Liver (tissue), 9 donors: ENCODE data around the gene SIK3. TPM values are rescaled to one million over a fixed set of nuclear protein-coding genes. Genes with fewer than 3 reads are reported as not detected.
"Not testable (repeated sequence)": the region's sequence is repeated elsewhere in the genome, so short reads cannot be mapped to it uniquely, and the experiment has no call there.

ENCODE experiments used
- DNase-seq: peaks from one replicate; pipeline ENCODE4 v3.0.0-alpha.2; 2017; ENCODE audit warnings: low spot score
- H3K27ac ChIP-seq, 2 donors: one replicate each; pipeline ENCODE4 v1.7.0; 2013; ENCODE audit warnings: inconsistent platforms in 2 of 2, low read length in 2 of 2, control low read depth in 1 of 2, low read depth in 1 of 2, mild to moderate bottlenecking in 1 of 2
- H3K27me3 ChIP-seq, 4 donors: one replicate each; pipeline versions ENCODE4 v1.6.1 to v1.7.0; 2013; ENCODE audit warnings: low read length in 3 of 4, inconsistent platforms in 1 of 4, mild to moderate bottlenecking in 1 of 4, moderate library complexity in 1 of 4; ENCODE audit not compliant: control insufficient read depth in 4 of 4, insufficient read depth in 4 of 4
- H3K36me3 ChIP-seq, 4 donors: one replicate each; pipeline versions ENCODE4 v1.6.1 to v1.7.0; 2013; ENCODE audit warnings: low read length in 3 of 4, mild to moderate bottlenecking in 3 of 4, low read depth in 1 of 4, moderate library complexity in 1 of 4; ENCODE audit not compliant: control insufficient read depth in 4 of 4, insufficient read depth in 3 of 4
- H3K4me1 ChIP-seq, 4 donors: one replicate each; pipeline versions ENCODE4 v1.6.1 to v1.7.0; 2013; ENCODE audit warnings: low read length in 3 of 4, mild to moderate bottlenecking in 3 of 4, moderate library complexity in 1 of 4; ENCODE audit not compliant: control insufficient read depth in 4 of 4, insufficient read depth in 4 of 4
- H3K4me3 ChIP-seq, 3 donors: one replicate each; pipeline versions ENCODE4 v1.6.1 to v1.7.0; 2013; ENCODE audit warnings: low read length in 3 of 3, control low read depth in 1 of 3, low read depth in 1 of 3, mild to moderate bottlenecking in 1 of 3
- H3K9ac ChIP-seq, 2 donors: one replicate each; pipeline ENCODE4 v1.7.0; 2013; ENCODE audit warnings: low read length in 2 of 2, mild to moderate bottlenecking in 2 of 2, moderate library complexity in 2 of 2, control low read depth in 1 of 2, low read depth in 1 of 2
- H3K9me3 ChIP-seq, 4 donors: one replicate each; pipeline versions ENCODE4 v1.6.1 to v1.7.0; 2013; ENCODE audit warnings: low read length in 3 of 4; ENCODE audit not compliant: control insufficient read depth in 4 of 4
- EGR1 ChIP-seq, 2 donors: IDR thresholded peaks; 2 replicates each; pipeline ENCODE4 v1.6.1; 2016 to 2018; ENCODE audit warnings: antibody characterized with exemption in 2 of 2, low read depth in 2 of 2
- FOXA1 ChIP-seq: IDR thresholded peaks from 2 replicates; pipeline ENCODE4 v1.6.1; 2016; ENCODE audit warnings: antibody characterized with exemption
- FOXA2 ChIP-seq: IDR thresholded peaks from 2 replicates; pipeline ENCODE4 v1.6.1; 2016; ENCODE audit warnings: antibody characterized with exemption
- GABPA ChIP-seq, 2 donors: IDR thresholded peaks in 1 of 2; conservative IDR thresholded peaks in 1 of 2; 2 replicates each; pipeline ENCODE4 v1.6.1; 2016; ENCODE audit warnings: antibody characterized with exemption in 2 of 2, mild to moderate bottlenecking in 1 of 2, moderate library complexity in 1 of 2
- HNF4A ChIP-seq, 2 donors: conservative IDR thresholded peaks; 2 replicates each; pipeline ENCODE4 v1.6.1; 2016; ENCODE audit warnings: antibody characterized with exemption in 2 of 2, mild to moderate bottlenecking in 2 of 2
- HNF4G ChIP-seq: IDR thresholded peaks from 2 replicates; pipeline ENCODE4 v1.6.1; 2016; ENCODE audit warnings: antibody characterized with exemption
- JUND ChIP-seq, 2 donors: IDR thresholded peaks; 2 replicates each; pipeline ENCODE4 v1.6.1; 2016; ENCODE audit warnings: antibody characterized with exemption in 2 of 2
- NR2F2 ChIP-seq: IDR thresholded peaks from 2 replicates; pipeline ENCODE4 v1.6.1; 2016; ENCODE audit warnings: antibody characterized with exemption
- RAD21 ChIP-seq, 2 donors: IDR thresholded peaks; 2 replicates each; pipeline ENCODE4 v1.6.1; 2016; ENCODE audit warnings: antibody characterized with exemption in 2 of 2, mild to moderate bottlenecking in 2 of 2
- RXRA ChIP-seq, 2 donors: IDR thresholded peaks; 2 replicates each; pipeline ENCODE4 v1.6.1; 2017 to 2018; ENCODE audit warnings: antibody characterized with exemption in 2 of 2, mild to moderate bottlenecking in 1 of 2
- SP1 ChIP-seq: IDR thresholded peaks from 2 replicates; pipeline ENCODE4 v1.6.1; 2018; ENCODE audit warnings: antibody characterized with exemption, mild to moderate bottlenecking
- TAF1 ChIP-seq: conservative IDR thresholded peaks from 2 replicates; pipeline ENCODE4 v1.6.1; 2016; ENCODE audit warnings: antibody characterized with exemption, mild to moderate bottlenecking
- YY1 ChIP-seq: IDR thresholded peaks from 2 replicates; pipeline ENCODE4 v1.6.1; 2016; ENCODE audit warnings: antibody characterized with exemption, mild to moderate bottlenecking
- WGBS: extraction: QIAGEN DNeasy Blood & Tissue Kit; methylation state at CpG from one replicate; pipeline ENCODE4 v1.1.7; 2013; 5-methylcytosine and 5-hydroxymethylcytosine counted together
- polyA plus RNA-seq, 2 donors: library from polyadenylated mRNA; stranded (reverse) in 1 of 2; unstranded in 1 of 2; fragments of 200-250 nt in 1 of 2; fragments of >200 nt in 1 of 2; fragmentation: Nextera tagmentation in 1 of 2; extraction: Ambion mirVana in 1 of 2; gene quantifications; one replicate each; pipeline versions ENCODE4 v1.2.1 to v1.2.3, GENCODE V29; 2013 to 2015
- total RNA-seq, 2 donors: library from RNA; depleted of rRNA; stranded (reverse); fragments of >200 nt; gene quantifications; one replicate each; pipeline ENCODE4 v1.2.3, GENCODE V29; 2014
- TF ChIP-seq, protein P1 (sequence below): IDR thresholded peaks from 2 replicates; pipeline ENCODE4 v1.6.1; 2016; ENCODE audit warnings: antibody characterized with exemption
- TF ChIP-seq, protein P2 (sequence below): fragments of 150-350 bp; IDR thresholded peaks from 2 replicates; pipeline ENCODE4 v1.5.1; 2017; ENCODE audit warnings: improper control_type of control experiment, low read depth, low read length; ENCODE audit not compliant: missing input control
- TF ChIP-seq, protein P3 (sequence below): IDR thresholded peaks from 2 replicates; pipeline ENCODE4 v1.6.1; 2016; ENCODE audit warnings: antibody characterized with exemption
- TF ChIP-seq, protein P4 (sequence below): IDR thresholded peaks from 2 replicates; pipeline ENCODE4 v1.6.1; 2016; ENCODE audit warnings: antibody characterized with exemption, mild to moderate bottlenecking
- TF ChIP-seq, protein P5 (sequence below): IDR thresholded peaks from 2 replicates; pipeline ENCODE4 v1.6.1; 2016; ENCODE audit warnings: antibody characterized with exemption
- donor health status: healthy.
- donor health status: healthy.
- donor health status: healthy.
- donor health status: healthy.
- donor health status: healthy.

Gene SIK3
- total and polyA plus RNA-seq, 4 donors = 6.9 to 52.4 (median 14.4) TPM

DNA sequence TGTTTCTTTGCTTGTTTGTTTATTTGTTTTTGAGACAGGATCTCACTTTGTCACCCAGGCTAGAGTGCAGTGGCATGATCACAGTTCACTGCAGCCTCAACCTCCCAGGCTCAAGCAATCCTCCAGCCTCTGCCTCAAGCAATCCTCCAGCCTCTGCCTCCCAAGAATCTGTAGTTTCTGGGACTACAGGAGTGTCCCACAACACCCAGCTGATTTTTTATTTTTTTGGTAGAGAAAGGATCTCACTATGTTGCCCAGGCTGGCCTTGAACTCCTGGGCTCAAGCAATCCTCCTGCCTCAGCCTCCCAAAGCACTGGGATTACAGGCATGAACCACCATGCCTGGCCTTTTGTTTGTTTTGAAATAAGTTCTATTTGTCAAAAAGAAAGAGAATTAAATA is 296.6 kb downstream of the SIK3 start:
- not testable (repeated sequence) for H3K4me3 ChIP-seq, H3K27me3 ChIP-seq, H3K9ac ChIP-seq, H3K27ac ChIP-seq, H3K9me3 ChIP-seq, DNase-seq, H3K36me3 ChIP-seq
- peaks cover 11 to 21% (median 14%) of the 10 kb centered on the region in 4 donors for H3K4me1 ChIP-seq

DNA sequence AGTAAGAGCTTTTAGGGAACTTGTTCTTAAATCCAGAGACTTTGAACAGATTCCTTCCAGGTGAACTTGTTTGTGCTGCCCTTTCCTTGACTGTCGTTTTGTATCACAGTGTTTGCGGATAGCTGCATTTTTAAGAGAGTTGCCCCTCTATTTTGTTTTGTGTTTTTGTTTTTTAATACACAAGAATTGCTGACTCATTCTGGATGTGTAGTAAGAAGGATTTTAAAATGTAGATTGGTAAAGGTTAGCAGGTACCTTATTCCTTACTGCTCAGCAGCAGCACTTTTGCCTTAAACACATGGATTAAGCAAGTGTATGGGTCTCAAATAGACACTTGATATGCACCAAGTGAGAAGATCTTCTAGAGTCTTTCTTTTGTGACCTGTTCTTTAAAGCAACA is 297.6 kb downstream of the SIK3 start:
- H3K9me3 ChIP-seq = no peaks in the 10 kb centered on the region
- H3K27me3 ChIP-seq = no peaks in the 10 kb centered on the region
- no peak overlapping the region for H3K27ac ChIP-seq
- no peak overlapping the region for H3K4me3 ChIP-seq
- H3K36me3 ChIP-seq = no peaks in the 10 kb centered on the region
- peaks cover 3 to 14% (median 7%) of the 10 kb centered on the region in 4 donors for H3K4me1 ChIP-seq
- TF ChIP-seq FOXA2 = no peak
- TF ChIP-seq JUND (IDR thresholded peaks at IDR 0.05) = no peak
- TF ChIP-seq, protein P1, sequence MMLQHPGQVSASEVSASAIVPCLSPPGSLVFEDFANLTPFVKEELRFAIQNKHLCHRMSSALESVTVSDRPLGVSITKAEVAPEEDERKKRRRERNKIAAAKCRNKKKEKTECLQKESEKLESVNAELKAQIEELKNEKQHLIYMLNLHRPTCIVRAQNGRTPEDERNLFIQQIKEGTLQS = no peak
- TF ChIP-seq HNF4G = no peak
- TF ChIP-seq FOXA1 = no peak
- TF ChIP-seq, protein P2, sequence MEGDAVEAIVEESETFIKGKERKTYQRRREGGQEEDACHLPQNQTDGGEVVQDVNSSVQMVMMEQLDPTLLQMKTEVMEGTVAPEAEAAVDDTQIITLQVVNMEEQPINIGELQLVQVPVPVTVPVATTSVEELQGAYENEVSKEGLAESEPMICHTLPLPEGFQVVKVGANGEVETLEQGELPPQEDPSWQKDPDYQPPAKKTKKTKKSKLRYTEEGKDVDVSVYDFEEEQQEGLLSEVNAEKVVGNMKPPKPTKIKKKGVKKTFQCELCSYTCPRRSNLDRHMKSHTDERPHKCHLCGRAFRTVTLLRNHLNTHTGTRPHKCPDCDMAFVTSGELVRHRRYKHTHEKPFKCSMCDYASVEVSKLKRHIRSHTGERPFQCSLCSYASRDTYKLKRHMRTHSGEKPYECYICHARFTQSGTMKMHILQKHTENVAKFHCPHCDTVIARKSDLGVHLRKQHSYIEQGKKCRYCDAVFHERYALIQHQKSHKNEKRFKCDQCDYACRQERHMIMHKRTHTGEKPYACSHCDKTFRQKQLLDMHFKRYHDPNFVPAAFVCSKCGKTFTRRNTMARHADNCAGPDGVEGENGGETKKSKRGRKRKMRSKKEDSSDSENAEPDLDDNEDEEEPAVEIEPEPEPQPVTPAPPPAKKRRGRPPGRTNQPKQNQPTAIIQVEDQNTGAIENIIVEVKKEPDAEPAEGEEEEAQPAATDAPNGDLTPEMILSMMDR = no peak
- TF ChIP-seq EGR1 (IDR thresholded peaks at IDR 0.05; ENCODE audit: low read depth in 2 of 2) = no peak
- no peak for TF ChIP-seq RXRA (IDR thresholded peaks at IDR 0.05)
- TF ChIP-seq YY1 = no peak
- no peak for TF ChIP-seq HNF4A (conservative IDR thresholded peaks at IDR 0.05)
- TF ChIP-seq TAF1 = no peak
- TF ChIP-seq RAD21 (IDR thresholded peaks at IDR 0.05) = no peak
- TF ChIP-seq NR2F2 = no peak
- no peak for TF ChIP-seq GABPA (IDR thresholded peaks at IDR 0.05 in 1 of 2, conservative IDR thresholded peaks at IDR 0.05 in 1 of 2)
- TF ChIP-seq SP1 = no peak
- TF ChIP-seq, protein P3, sequence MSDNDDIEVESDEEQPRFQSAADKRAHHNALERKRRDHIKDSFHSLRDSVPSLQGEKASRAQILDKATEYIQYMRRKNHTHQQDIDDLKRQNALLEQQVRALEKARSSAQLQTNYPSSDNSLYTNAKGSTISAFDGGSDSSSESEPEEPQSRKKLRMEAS = no peak
- TF ChIP-seq, protein P4, sequence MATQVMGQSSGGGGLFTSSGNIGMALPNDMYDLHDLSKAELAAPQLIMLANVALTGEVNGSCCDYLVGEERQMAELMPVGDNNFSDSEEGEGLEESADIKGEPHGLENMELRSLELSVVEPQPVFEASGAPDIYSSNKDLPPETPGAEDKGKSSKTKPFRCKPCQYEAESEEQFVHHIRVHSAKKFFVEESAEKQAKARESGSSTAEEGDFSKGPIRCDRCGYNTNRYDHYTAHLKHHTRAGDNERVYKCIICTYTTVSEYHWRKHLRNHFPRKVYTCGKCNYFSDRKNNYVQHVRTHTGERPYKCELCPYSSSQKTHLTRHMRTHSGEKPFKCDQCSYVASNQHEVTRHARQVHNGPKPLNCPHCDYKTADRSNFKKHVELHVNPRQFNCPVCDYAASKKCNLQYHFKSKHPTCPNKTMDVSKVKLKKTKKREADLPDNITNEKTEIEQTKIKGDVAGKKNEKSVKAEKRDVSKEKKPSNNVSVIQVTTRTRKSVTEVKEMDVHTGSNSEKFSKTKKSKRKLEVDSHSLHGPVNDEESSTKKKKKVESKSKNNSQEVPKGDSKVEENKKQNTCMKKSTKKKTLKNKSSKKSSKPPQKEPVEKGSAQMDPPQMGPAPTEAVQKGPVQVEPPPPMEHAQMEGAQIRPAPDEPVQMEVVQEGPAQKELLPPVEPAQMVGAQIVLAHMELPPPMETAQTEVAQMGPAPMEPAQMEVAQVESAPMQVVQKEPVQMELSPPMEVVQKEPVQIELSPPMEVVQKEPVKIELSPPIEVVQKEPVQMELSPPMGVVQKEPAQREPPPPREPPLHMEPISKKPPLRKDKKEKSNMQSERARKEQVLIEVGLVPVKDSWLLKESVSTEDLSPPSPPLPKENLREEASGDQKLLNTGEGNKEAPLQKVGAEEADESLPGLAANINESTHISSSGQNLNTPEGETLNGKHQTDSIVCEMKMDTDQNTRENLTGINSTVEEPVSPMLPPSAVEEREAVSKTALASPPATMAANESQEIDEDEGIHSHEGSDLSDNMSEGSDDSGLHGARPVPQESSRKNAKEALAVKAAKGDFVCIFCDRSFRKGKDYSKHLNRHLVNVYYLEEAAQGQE = no peak
- TF ChIP-seq, protein P5, sequence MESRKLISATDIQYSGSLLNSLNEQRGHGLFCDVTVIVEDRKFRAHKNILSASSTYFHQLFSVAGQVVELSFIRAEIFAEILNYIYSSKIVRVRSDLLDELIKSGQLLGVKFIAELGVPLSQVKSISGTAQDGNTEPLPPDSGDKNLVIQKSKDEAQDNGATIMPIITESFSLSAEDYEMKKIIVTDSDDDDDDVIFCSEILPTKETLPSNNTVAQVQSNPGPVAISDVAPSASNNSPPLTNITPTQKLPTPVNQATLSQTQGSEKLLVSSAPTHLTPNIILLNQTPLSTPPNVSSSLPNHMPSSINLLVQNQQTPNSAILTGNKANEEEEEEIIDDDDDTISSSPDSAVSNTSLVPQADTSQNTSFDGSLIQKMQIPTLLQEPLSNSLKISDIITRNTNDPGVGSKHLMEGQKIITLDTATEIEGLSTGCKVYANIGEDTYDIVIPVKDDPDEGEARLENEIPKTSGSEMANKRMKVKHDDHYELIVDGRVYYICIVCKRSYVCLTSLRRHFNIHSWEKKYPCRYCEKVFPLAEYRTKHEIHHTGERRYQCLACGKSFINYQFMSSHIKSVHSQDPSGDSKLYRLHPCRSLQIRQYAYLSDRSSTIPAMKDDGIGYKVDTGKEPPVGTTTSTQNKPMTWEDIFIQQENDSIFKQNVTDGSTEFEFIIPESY = no peak
- no peak overlapping the region for H3K9ac ChIP-seq
- WGBS = 93% methylated on average over 2 of the region's 2 CpGs
- no peak for DNase-seq
